Fibroblast of upper back skin (primary cell): ENCODE measurements around the gene MGAT4D.
"Not testable (repeated sequence)": the region's sequence is repeated elsewhere in the genome, so short reads cannot be mapped to it uniquely, and the experiment has no call there.

ENCODE experiments used
- DNase-seq: peaks from one replicate; pipeline ENCODE4 v3.0.0-alpha.2; 2013

Gene MGAT4D

DNA sequence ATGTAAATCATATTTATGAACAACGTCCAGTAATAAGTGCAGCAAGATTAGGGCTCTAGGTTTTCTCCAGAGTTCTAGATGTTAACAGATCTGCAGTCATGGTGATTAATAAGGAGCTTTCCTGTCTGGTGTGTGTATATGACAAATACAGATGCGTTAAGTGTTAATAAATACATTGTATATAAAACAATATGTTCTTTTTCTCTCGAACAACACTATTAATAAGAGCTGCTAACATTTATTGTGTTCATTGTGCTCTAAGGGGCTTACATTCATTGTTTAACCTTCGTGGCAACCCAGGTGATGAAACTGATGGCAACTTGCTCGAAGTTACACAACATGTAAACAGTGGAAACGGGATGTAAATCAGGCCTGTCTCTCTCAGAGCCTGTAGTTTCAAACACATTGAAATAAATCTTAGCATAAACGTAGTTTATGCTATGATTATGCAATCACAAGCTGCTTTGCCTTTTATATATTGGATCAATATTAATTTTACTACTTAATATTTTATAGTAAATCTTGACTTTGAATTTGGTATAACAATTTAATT, 70.1 kb downstream of the MGAT4D start:
- DNase-seq = peak; percentile 30

DNA sequence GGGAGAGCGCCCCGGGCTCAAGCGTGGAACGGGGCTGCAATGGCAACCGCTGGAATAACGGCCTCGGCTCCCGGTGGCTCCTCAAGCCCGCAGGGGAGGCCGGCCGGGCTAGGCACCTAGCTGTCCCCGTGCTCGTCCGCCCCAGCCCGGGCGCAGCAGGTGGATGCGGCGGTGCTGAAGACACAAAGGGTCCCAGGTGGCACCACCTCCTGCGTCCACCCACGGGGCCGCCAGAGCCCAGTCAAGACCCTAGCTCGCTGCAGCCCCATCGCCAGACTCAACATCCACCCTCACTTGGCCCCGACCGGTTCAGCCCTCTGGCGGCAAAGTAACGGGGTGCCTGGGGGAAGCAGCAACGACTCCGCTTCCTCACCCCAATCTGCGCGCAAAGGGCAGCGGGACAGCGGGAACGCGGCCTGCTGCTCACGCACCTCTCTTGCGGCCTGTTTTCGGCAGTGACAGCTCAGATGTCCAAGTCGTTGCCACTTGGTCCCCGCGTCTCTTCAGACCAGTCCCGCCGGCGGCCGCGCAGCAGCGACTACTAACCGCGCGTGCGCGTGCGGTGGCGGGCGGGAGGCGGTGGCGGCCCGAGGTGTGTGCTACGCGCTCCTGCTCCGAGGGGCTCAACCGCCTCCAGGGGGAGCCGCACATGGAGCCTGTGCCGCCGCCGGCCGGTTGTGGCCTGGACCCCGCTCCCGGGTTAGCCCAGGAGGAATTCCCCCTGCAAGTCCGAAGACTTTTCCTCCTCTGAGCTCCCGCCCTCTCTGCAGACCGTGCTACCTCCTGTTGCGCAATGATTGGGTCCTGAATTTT, 70.8 kb downstream of the MGAT4D start, which contains the start of gene CLGN:
Gene CLGN (minus strand): TSS at position 543 of the 813 bp plus-strand sequence. CDS start 14,570 bp downstream, outside the sequence.
- peak; percentile 61 for DNase-seq

DNA sequence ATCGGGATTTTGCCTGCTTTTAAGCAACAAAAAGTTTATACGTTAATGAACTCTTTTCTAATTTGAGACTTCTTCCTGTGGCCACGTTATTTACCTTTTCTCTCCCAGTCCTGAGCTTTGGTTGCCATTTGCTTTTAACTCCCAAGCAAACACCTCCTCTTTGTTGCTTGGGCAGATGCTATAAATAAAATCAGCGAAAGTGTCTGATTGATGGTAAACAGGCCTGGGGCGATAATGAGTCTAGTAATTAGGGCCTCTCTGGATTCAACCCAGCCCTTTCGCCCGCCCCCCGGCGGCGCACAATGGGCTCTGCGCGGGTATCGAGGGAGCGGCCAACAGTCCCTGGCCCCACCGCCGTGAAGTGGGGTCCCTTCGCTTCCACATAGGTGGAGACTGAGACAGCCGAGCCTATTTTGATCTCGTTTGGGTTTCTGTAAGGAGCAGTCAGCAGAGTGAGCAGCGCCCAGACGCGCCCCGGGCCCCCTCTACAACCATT, 71.4 kb downstream of the MGAT4D start:
- DNase-seq = no peak

DNA sequence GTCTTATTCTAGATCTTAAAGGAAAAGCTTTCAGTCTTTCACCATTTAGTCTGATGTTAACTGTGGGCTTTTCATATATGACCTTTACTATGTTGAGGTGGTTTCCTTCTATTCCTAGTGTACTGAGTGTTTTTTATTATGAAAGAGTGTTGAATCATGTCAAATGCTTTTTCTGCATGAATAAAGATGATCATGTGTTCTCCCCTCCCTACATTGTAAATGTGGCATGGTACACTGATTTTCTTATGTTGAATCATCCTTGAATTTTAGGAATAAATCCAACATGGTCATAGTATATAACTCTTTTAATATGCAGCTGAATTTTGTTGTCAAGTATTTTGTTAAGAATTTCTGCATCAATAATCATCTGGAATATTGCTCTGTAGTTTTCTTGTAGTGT, 75.0 kb downstream of the MGAT4D start:
- peak; percentile 50 for DNase-seq

DNA sequence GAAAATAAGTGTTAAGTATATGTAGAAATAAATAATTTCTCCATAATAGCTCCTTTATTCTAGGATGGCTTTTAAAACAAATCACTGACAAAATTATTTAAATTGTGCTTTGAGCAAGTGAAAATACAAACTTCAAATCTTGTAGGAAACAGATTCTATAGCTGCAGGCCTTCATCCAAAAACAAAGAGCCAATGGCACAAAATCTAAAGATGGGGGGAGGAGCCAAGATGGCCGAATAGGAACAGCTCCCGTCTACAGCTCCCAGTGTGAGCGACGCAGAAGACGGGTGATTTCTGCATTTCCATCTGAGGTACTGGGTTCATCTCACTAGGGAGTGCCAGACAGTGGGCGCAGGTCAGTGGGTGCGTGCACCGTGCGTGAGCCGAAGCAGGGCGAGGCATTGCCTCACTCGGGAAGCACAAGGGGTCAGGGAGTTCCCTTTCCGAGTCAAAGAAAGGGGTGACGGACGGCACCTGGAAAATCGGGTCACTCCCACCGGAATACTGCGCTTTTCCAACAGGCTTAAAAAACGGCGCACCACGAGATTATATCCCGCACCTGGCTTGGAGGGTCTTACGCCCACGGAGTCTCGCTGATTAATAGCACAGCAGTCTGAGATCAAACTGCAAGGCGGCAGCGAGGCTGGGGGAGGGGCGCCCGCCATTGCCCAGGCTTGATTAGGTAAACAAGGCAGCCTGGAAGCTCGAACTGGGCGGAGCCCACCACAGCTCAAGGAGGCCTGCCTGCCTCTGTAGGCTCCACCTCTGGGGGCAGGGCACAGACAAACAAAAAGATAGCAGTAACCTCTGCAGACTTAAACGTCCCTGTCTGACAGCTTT, 84.7 kb downstream of the MGAT4D start:
- not testable (repeated sequence) for DNase-seq

DNA sequence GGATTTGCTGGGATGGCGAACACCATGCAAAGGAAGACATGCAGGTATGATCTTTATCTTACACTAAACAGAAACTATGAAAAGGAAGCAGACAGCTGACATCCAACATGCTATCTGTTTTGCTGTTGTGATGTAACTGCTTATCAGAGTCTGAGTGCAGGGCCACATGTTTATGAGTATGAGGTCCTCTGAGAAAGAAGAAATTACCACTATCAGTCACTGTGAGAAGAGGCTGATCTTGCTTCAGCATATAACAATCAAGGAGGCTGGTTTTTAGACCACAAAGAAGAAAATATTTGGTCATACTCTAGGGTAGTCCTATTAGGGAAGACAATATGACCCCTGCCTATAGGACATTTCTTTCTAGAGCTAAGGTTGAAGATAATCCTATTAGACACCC, 89.1 kb downstream of the MGAT4D start:
- no peak for DNase-seq

DNA sequence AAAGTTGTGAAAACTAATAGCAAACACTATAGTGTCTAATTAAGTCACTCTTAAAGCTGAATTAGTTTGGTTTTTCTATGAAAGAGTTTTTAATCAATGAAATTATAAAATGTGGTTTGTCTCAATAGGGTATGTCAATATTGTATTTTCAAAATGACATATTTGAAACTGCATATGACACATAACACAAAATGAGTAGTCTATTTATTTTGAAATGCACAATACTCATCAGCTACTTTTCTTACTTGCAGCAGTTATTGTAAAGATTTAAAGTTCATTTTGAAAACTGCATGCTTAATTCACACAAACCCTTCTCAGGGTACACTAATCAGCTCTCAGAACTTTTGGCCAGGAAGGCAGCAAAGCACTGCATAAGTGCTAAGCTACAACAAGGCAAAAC, 91.8 kb downstream of the MGAT4D start:
- DNase-seq = no peak

DNA sequence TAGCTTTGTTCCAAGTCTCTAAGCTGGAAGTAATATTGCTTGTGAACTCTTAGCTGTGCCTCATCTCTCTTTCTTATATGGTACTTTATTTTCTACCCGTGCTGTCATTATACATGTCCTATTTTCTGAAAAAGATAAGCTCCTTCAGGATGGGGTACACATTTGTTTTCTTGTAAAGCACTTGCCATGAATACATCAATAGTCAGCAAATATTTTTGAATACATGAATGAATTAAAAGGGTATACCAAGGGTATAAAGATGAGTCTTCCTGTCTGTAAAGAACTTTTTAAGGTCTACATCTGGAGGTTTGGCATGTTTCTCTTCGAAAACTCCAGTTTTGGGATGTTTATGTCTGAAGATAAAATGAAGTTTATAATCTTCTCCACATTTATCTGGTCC, 98.0 kb downstream of the MGAT4D start:
- no peak for DNase-seq

DNA sequence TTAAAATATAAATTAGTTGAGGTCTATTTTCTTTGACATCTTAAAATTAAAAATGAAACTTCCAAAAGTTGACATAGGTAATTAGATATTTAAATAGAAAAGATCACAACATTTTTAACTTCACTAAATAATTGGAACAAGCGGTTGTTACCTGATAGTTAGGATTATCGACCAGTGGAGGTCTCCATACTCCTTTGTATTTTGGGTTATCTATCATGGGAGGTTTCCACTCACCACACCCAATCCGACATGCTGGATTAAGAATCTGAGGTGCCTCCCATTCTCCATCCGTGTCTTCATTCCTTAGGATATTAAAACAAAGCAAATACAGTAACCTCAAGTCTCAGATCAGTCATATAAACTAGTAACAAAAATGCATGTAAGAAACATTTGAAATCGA, 102.4 kb downstream of the MGAT4D start:
- no peak for DNase-seq
